Stomach (tissue), 9 donors: Measurements from ENCODE around the gene SDSL. TPM values are rescaled to one million over a fixed set of nuclear protein-coding genes. Genes with fewer than 3 reads are reported as not detected.

Source experiments
- DNase-seq, 2 donors: peaks; one replicate each; pipeline versions ENCODE4 v3.0.0 to v3.0.0-alpha.2; 2013 to 2019
- H3K27ac ChIP-seq, 5 donors: fragments of 200-600 bp in 4 of 5; sonication (generic) in 4 of 5; one replicate each; pipeline ENCODE4 v1.5.1; 2013 to 2019; ENCODE audit warnings: mild to moderate bottlenecking in 1 of 5, moderate library complexity in 1 of 5
- H3K27me3 ChIP-seq, 3 donors: fragments of 200-600 bp; sonication (generic); one replicate each; pipeline ENCODE4 v1.5.1; 2017 to 2019; ENCODE audit warnings: mixed run types in 1 of 3
- H3K36me3 ChIP-seq, 4 donors: fragments of 200-600 bp; sonication (generic); 1 replicate in 3 of 4; 2 replicates in 1 of 4; pipeline ENCODE4 v1.5.1; 2016 to 2019
- H3K4me1 ChIP-seq, 4 donors: fragments of 200-600 bp; sonication (generic); one replicate each; pipeline ENCODE4 v1.5.1; 2016 to 2019
- H3K4me3 ChIP-seq, 4 donors: fragments of 200-600 bp; sonication (generic) in 3 of 4; one replicate each; pipeline ENCODE4 v1.5.1; 2016 to 2019; ENCODE audit warnings: mild to moderate bottlenecking in 1 of 4
- H3K9me3 ChIP-seq, 4 donors: fragments of 200-600 bp; sonication (generic); one replicate each; pipeline ENCODE4 v1.5.1; 2016 to 2019
- EP300 ChIP-seq: sonication (generic); formaldehyde crosslinking; IDR thresholded peaks from one replicate; pipeline ENCODE4 v1.6.1; 2017; ENCODE audit warnings: antibody characterized with exemption
- POLR2A ChIP-seq, 4 donors: fragments of 450-650 bp; IDR thresholded peaks; one replicate each; pipeline ENCODE4 v1.6.1; 2016; ENCODE audit warnings: antibody characterized with exemption in 4 of 4, control low read depth in 2 of 4, mild to moderate bottlenecking in 1 of 4, moderate library complexity in 1 of 4
- POLR2AphosphoS5 ChIP-seq, 3 donors: sonication (generic); formaldehyde crosslinking; IDR thresholded peaks; one replicate each; pipeline ENCODE4 v1.6.1; 2016; ENCODE audit warnings: antibody characterized with exemption in 3 of 3
- WGBS, 5 donors: extraction: QIAGEN DNeasy Blood & Tissue Kit in 3 of 5; methylation state at CpG; one replicate each; pipeline versions ENCODE4 v1.1.5 to v1.1.7; 2013 to 2018; 5-methylcytosine and 5-hydroxymethylcytosine counted together
- intact Hi-C: fragments of 100-400 bp; cut with DNase I; formaldehyde crosslinking; loops from one replicate; pipeline ENCODE4 v1.15.1; 2023; ENCODE audit warnings: low total_unique reads
- polyA plus RNA-seq, 3 donors: library from polyadenylated mRNA; stranded (reverse); fragments of 200-250 nt; gene quantifications; one replicate each; pipeline ENCODE4 v1.2.3, GENCODE V29; 2013
- total RNA-seq, 5 donors: library from RNA; depleted of rRNA; stranded (reverse); fragments of >200 nt; gene quantifications; one replicate each; pipeline versions ENCODE4 v1.1.0 to v1.2.3, GENCODE V29; 2014 to 2016
- TF ChIP-seq, protein P1 (sequence below), 7 experiments: fragments of 450-650 bp in 4 of 7; fragments of 200-600 bp in 3 of 7; sonication (generic) in 3 of 7; IDR thresholded peaks; one replicate each; pipeline ENCODE4 v1.5.1; 2016 to 2019; ENCODE audit warnings: antibody characterized with exemption in 7 of 7, control low read depth in 2 of 7, mild to moderate bottlenecking in 1 of 7
- donor health status: healthy with polysubstance abuse.
- donor health status: Bipolar disorder and iron deficiency.
- donor health status: healthy.

The SDSL gene
- total and polyA plus RNA-seq, 8 donors: 5.9 to 27.2 (median 15.1) TPM; not detected in 2

GRCh38 chr12:113459981-113460380 is 37.8 kb downstream of the SDSL start:
- DNase-seq: no peak
- intact Hi-C loops: loop anchor here (10.0 kb wide), 1 partner anchor 455 kb away; no protein-coding TSS in a partner anchor

DNA sequence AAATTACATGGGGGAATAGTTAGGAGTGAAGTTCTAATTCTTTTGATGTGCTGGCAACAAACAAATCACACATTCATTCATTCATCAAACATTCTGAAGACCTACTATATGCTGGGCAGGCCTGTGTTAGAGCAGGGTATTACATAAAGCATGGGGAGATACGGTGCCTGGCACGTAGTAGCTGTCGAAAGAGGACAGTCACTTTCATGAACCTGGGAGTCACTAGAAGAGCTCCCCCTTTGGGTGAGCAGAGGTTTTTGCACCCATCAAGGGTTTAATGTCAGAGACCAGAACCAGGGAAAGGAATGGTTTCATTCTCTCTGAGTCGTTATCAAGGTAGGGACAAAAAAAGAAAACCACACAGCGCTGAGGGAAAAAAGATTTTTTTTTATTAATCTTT is 39.5 kb downstream of the SDSL start:
- TF ChIP-seq, protein P1, sequence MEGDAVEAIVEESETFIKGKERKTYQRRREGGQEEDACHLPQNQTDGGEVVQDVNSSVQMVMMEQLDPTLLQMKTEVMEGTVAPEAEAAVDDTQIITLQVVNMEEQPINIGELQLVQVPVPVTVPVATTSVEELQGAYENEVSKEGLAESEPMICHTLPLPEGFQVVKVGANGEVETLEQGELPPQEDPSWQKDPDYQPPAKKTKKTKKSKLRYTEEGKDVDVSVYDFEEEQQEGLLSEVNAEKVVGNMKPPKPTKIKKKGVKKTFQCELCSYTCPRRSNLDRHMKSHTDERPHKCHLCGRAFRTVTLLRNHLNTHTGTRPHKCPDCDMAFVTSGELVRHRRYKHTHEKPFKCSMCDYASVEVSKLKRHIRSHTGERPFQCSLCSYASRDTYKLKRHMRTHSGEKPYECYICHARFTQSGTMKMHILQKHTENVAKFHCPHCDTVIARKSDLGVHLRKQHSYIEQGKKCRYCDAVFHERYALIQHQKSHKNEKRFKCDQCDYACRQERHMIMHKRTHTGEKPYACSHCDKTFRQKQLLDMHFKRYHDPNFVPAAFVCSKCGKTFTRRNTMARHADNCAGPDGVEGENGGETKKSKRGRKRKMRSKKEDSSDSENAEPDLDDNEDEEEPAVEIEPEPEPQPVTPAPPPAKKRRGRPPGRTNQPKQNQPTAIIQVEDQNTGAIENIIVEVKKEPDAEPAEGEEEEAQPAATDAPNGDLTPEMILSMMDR (IDR thresholded peaks at IDR 0.05): no peak
- TF ChIP-seq POLR2A (IDR thresholded peaks at IDR 0.05) (no peak), POLR2AphosphoS5 (IDR thresholded peaks at IDR 0.05) (no peak), EP300 (no peak)
- 20 to 31% (median 29%) methylated on average over 5 of the region's 5 CpGs for WGBS, 5 donors
- no peak for DNase-seq
- H3K4me1 ChIP-seq: peaks cover 34 to 44% (median 39%) of the 10 kb centered on the region in 4 donors
- no peaks in the 10 kb centered on the region for H3K36me3 ChIP-seq
- no peak overlapping the region for H3K4me3 ChIP-seq
- H3K27ac ChIP-seq: no peak overlapping the region
- peaks cover 13 to 99% (median 72%) of the 10 kb centered on the region in 3 donors for H3K27me3 ChIP-seq
- H3K9me3 ChIP-seq: no peaks in the 10 kb centered on the region
- intact Hi-C loops: loop anchor here (10.0 kb wide), 1 partner anchor 453 kb away; no protein-coding TSS in a partner anchor

More at GRCh38 chr12:113459981-113460380, 37.8 kb downstream of the SDSL start:
- H3K4me1 ChIP-seq: peaks cover 24 to 30% (median 29%) of the 10 kb centered on the region in 4 donors
- H3K27me3 ChIP-seq: peaks cover 13 to 91% (median 55%) of the 10 kb centered on the region in 3 donors
- TF ChIP-seq POLR2A (IDR thresholded peaks at IDR 0.05): no peak
- TF ChIP-seq, protein P1 (IDR thresholded peaks at IDR 0.05): no peak
- TF ChIP-seq EP300: no peak
- TF ChIP-seq POLR2AphosphoS5 (IDR thresholded peaks at IDR 0.05): no peak
- no peak overlapping the region for H3K4me3 ChIP-seq
- H3K36me3 ChIP-seq: no peaks in the 10 kb centered on the region
- WGBS, 5 donors: 31 to 40% (median 32%) methylated on average over 4 of the region's 4 CpGs
- H3K9me3 ChIP-seq: no peaks in the 10 kb centered on the region
- no peak overlapping the region for H3K27ac ChIP-seq

GRCh38 chr12:113462117-113462774 is 40.1 kb downstream of the SDSL start:
- H3K4me1 ChIP-seq: peaks cover 40 to 50% (median 45%) of the 10 kb centered on the region in 4 donors
- intact Hi-C loops: loop anchor here (10.0 kb wide), 1 partner anchor 453 kb away; no protein-coding TSS in a partner anchor
- H3K36me3 ChIP-seq: no peaks in the 10 kb centered on the region
- 9 to 11% (median 10%) methylated on average over 25 of the region's 25 CpGs for WGBS, 5 donors
- DNase-seq: peak; percentile 82 to 91
- TF ChIP-seq, protein P1 (IDR thresholded peaks at IDR 0.05): peak in 5 of 7 experiments; percentile 23 to 69 (median 57)
- TF ChIP-seq POLR2AphosphoS5 (IDR thresholded peaks at IDR 0.05): no peak
- peak overlapping the region; percentile 28 to 48 (median 33) for H3K4me3 ChIP-seq
- peaks cover 14 to 99% (median 73%) of the 10 kb centered on the region in 3 donors for H3K27me3 ChIP-seq
- no peak overlapping the region for H3K27ac ChIP-seq
- no peaks in the 10 kb centered on the region for H3K9me3 ChIP-seq

DNA sequence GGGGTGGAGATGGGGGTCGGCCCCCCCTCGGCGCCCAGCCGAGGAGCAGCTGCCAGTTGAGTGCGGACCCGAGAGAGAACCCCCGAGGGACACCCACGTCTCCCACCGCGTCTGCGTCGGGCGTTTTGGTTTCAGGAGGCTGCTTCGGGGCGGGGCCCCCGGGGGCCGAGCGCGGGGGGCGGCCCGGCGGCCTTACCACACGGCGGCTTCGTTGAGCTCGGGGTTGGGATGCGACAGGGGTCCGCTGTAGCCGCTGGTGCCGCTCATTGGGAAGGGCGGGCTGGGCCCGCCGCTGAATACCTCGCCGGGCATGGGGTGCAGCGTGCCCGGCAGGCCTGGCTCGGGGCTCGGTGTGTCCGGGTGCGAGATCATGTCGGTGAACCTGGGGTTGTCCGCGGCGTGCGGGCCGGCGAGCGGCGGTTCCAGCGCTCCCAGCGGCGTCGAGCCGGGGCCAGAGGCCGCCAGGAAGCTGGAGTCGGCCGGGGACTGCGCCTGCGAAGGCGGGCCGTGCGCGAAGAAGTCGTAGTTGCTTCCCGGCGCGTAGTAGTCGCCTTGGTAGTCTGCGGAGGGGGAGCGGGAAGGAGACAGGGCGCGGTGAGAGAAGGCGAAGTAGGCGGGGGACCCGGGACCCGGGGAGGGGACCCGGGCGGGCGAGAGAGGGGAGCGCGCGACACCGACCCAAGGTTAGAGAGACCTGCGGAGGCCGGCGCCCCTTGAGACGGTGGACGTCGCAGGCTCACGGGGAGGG is 41.0 kb downstream of the SDSL start:
- H3K9me3 ChIP-seq: no peaks in the 10 kb centered on the region
- intact Hi-C loops: loop anchor here (10.0 kb wide), 1 partner anchor 452 kb away; no protein-coding TSS in a partner anchor
- peaks cover 22 to 99% (median 76%) of the 10 kb centered on the region in 3 donors for H3K27me3 ChIP-seq
- peak overlapping the region; percentile 28 to 48 (median 33) for H3K4me3 ChIP-seq
- TF ChIP-seq, protein P1 (IDR thresholded peaks at IDR 0.05): no peak
- TF ChIP-seq EP300 (no peak), POLR2A (IDR thresholded peaks at IDR 0.05) (no peak), POLR2AphosphoS5 (IDR thresholded peaks at IDR 0.05) (no peak)
- no peak for DNase-seq
- H3K27ac ChIP-seq: no peak overlapping the region
- WGBS, 5 donors: 1 to 3% (median 2%) methylated on average over 38 to 91 of the region's 91 CpGs
- peaks cover 47 to 59% (median 54%) of the 10 kb centered on the region in 4 donors for H3K4me1 ChIP-seq
- H3K36me3 ChIP-seq: no peaks in the 10 kb centered on the region
